ENCODE results near the gene SIGLEC6.
"Not testable (repeated sequence)": the region's sequence is repeated elsewhere in the genome, so short reads cannot be mapped to it uniquely, and the experiment has no call there.

The SIGLEC6 gene

GRCh38 chr19:51507192-51507591 is 24.3 kb downstream of the SIGLEC6 start:
- TF ChIP-seq CTCF (IDR thresholded peaks at IDR 0.05; ENCODE audit: control insufficient read depth, insufficient read depth, low read depth, low read length, missing control alignments) = no peak

GRCh38 chr19:51505904-51506303 is 25.6 kb downstream of the SIGLEC6 start:
- H3K4me3 ChIP-seq (ENCODE audit: control insufficient read depth, low read depth, low read length) = no peak overlapping the region
- TF ChIP-seq CTCF (IDR thresholded peaks at IDR 0.05; ENCODE audit: control insufficient read depth, insufficient read depth, low read depth, low read length, missing control alignments) = no peak
- DNase-seq (ENCODE audit: low read depth) = no peak

More at GRCh38 chr19:51507192-51507591, 24.3 kb downstream of the SIGLEC6 start:
- no peak overlapping the region for H3K4me3 ChIP-seq (ENCODE audit: control insufficient read depth, low read depth, low read length)
- DNase-seq (ENCODE audit: low read depth) = no peak

- no peak for DNase-seq (ENCODE audit: low read depth)
- no peak for TF ChIP-seq CTCF (IDR thresholded peaks at IDR 0.05; ENCODE audit: control insufficient read depth, insufficient read depth, low read depth, low read length, missing control alignments)
- no peak overlapping the region for H3K4me3 ChIP-seq (ENCODE audit: control insufficient read depth, low read depth, low read length)
Observed at GRCh38 chr19:51503896-51504295, 27.6 kb downstream of the SIGLEC6 start.

GRCh38 chr19:51503286-51503817 is 28.1 kb downstream of the SIGLEC6 start:
- DNase-seq (ENCODE audit: low read depth) = no peak
- no peak for TF ChIP-seq CTCF (IDR thresholded peaks at IDR 0.05; ENCODE audit: control insufficient read depth, insufficient read depth, low read depth, low read length, missing control alignments)
- H3K4me3 ChIP-seq (ENCODE audit: control insufficient read depth, low read depth, low read length) = no peak overlapping the region

GRCh38 chr19:51501594-51502263 is 29.7 kb downstream of the SIGLEC6 start, which contains the start of gene SIGLEC12:
Gene SIGLEC12, minus strand, starts transcription at chr19:51501800. Its CDS starts 67 bp downstream, at chr19:51501733.
- TF ChIP-seq CTCF (IDR thresholded peaks at IDR 0.05; ENCODE audit: control insufficient read depth, insufficient read depth, low read depth, low read length, missing control alignments) = no peak
- DNase-seq (ENCODE audit: low read depth) = no peak
- no peak within 1 kb of the TSS for H3K4me3 ChIP-seq (ENCODE audit: control insufficient read depth, low read depth, low read length)

- not testable (repeated sequence) for H3K4me3 ChIP-seq (ENCODE audit: control insufficient read depth, low read depth, low read length)
Observed at GRCh38 chr19:51500931-51501330, 30.5 kb downstream of the SIGLEC6 start.

GRCh38 chr19:51497666-51498065 is 33.8 kb downstream of the SIGLEC6 start:
- DNase-seq (ENCODE audit: low read depth) = no peak
- no peak for TF ChIP-seq CTCF (IDR thresholded peaks at IDR 0.05; ENCODE audit: control insufficient read depth, insufficient read depth, low read depth, low read length, missing control alignments)
- no peak overlapping the region for H3K4me3 ChIP-seq (ENCODE audit: control insufficient read depth, low read depth, low read length)

More at GRCh38 chr19:51500931-51501330, 30.5 kb downstream of the SIGLEC6 start:
- not testable (repeated sequence) for DNase-seq (ENCODE audit: low read depth)
